GM19324 (cell line): ENCODE results near the gene KCNJ12.
"Not testable (repeated sequence)": the region's sequence is repeated elsewhere in the genome, so short reads cannot be mapped to it uniquely, and the experiment has no call there.

ENCODE experiments used
- ATAC-seq: cut with Tn5 transposase; IDR thresholded peaks from one replicate; pipeline ENCODE4 v1.9.1; 2021; ENCODE audit warnings: mild to moderate bottlenecking, moderate library complexity; ENCODE audit not compliant: unreplicated experiment, low FRiP score

KCNJ12 gene

DNA sequence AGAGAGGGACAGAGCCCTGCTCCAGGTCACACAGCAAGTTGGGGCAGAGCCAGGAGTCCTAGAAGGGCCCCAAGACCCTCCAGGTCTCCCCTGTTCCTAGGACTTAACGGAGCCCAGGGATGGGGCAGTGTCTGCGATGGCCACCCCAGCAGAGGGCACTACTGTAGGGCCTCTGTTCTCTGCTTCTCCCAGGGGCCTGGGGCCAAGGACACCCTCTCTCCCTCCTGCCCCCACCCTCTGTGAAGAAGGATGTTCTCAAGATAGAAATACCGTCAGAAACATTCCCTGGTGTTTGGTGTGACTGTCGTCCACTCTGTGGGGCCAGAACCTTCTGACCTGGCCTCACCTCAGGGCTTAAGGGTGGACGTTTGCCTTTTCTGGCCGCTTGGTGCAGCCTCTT is 28.4 kb downstream of the KCNJ12 start:
- not testable (repeated sequence) for ATAC-seq

DNA sequence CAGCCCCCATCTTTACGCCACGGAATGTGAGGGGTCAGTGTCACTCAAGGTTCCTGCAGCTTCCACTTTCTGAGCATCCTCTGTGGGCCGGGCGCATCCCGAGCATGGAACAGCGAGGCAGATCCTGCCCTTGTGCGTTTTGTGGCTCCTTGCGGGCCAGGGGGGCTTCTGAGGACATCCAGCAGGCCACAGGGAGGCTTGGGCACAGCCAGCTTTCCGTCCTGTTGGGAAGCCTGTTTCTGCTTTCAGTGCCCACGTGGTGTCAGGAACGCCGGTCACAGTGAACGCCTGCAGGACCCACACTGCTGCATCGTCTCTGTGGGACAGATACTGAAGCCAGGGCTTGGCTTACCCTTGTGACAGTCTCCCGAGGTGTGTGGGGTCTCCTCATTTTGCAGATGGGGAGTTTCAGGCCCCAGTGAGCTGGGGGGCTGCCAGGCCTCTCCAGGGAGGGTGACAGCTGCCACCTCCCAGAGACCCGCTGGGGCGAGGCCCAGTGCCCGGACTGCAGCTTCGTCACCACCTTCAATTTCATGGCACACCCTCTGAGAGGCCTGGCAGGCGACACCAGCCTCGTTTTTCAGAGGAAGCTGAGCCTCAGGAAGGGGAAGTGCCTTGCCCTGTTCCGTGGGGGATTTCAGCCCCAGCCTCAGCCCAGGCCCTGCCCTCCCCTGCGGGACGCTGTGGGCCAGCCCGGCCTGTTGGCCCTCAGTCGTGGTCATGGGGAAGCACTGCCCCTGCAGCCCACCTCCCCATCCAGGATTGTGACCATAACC is 29.0 kb downstream of the KCNJ12 start:
- ATAC-seq: not testable (repeated sequence)

DNA sequence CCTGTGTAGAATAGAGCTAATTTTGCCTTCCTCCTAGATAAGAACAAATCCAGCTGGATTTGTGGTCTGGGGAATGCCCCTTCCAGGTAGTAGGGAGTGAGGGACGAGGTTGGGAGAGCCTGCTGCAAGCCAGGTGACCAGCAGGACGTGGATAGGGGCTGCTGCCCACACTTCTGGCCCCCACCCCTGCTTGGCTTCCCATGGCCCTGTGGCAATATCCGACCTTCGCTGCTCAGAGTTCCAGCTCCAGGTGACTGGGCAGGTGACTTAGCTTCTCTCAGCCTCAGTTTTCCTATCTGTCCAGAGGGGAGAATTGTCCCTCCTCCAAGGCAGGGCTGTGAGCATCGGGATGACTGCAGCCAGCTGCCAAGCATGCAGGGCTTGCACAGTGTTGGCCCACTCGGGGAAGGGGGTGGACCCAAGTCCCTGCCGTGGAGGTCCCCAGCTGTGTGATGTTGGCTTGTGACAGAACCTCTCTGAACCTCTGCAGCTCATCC is 29.8 kb downstream of the KCNJ12 start:
- not testable (repeated sequence) for ATAC-seq

DNA sequence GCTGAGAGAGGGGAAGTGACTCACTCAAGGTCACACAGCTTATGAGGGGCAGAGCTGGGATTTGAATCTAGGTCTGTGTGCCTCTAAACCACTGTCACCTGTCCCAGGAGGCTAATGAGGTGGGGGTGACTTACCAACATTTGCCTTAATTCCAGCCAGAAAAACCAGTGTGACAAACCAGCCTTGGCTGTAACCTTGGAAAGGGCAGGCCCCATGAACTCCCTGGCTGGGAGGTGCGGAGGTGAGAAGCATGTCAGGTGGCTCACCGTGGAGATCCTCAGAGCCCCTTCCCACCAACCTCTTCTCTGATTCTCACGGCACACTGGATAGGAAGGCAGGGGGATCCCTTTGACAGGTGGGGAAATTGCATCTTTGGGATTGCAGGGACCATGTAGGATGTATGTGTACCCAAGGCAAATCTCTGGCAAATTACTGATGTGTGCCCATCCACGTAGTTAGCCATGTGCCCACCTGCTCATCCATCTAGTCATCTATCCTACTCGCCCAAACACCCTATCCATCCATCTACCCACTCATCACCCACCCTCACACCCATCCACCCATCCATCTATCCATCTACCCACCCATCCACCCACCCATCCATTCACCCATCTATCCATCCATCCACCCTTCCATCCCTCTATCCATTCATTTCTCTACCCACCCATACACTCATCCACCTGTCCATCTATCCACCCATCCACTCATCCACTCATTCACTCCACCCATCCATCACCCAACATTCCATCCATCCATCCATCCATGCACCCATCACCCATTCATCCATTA is 30.7 kb downstream of the KCNJ12 start:
- not testable (repeated sequence) for ATAC-seq

GRCh38 chr17:21407752-21408151 is 31.6 kb downstream of the KCNJ12 start:
- not testable (repeated sequence) for ATAC-seq

DNA sequence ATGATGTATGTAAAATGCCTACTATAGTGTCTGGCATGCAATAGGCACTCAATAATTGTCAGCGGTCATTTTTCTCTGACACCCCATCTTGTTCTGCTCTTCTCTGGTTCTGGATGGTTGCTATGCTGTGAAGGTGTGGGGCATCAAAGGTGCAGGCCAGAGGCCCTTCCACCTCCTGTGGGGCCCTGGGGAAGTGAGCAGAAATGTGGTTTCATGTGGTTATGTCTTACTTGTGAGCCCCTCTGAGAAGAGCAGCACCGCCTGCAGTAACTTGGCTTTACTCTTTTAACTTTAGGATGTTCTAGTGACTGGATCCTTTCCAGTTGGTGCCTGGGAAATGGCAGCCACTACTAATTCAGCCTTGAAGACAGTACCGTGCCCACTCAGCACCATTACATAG is 32.1 kb downstream of the KCNJ12 start:
- ATAC-seq: not testable (repeated sequence)

- not testable (repeated sequence) for ATAC-seq
Measured at GRCh38 chr17:21408766-21409300, 32.7 kb downstream of the KCNJ12 start.

DNA sequence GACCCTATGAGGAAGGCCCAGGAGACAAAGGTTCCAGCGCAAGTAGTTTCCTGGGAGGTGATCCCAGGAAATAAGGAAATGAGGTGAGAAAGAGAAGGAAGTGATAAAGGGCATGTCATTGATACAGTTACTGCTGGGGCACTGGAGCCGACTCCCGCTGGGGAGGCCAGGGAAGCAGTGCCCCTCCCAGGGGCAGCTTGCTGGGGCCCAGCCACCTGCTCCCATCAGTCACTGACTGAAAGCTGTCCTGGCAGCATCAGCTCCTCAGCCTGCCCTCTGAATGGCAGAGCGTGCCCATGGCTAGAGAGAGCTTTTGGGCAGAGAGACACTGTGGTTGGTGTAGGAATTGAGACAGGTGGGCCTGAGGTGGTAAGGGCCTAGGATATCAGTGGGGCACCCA is 33.2 kb downstream of the KCNJ12 start:
- not testable (repeated sequence) for ATAC-seq

GRCh38 chr17:21409971-21410370 is 33.8 kb downstream of the KCNJ12 start:
- ATAC-seq: not testable (repeated sequence)

DNA sequence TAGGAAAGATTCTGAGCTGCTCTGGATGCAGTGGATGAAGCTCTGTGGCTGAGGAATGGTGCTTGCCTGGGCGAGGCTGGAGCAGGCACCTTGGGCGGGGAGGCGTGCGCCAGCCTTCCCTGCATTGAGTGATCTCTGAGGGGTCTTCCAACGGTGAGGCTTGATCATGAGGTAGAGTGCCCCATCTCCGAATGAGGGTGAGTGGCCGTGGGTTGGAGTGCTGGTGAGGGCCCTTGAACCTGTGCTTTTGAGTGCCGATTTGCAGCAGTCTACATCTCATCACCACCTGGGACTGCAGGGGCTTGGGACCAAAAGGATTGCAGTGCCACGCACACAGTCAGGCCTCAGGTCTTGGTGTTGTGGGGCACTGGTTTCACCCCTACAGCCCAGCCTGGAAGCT is 34.2 kb downstream of the KCNJ12 start:
- ATAC-seq: not testable (repeated sequence)

DNA sequence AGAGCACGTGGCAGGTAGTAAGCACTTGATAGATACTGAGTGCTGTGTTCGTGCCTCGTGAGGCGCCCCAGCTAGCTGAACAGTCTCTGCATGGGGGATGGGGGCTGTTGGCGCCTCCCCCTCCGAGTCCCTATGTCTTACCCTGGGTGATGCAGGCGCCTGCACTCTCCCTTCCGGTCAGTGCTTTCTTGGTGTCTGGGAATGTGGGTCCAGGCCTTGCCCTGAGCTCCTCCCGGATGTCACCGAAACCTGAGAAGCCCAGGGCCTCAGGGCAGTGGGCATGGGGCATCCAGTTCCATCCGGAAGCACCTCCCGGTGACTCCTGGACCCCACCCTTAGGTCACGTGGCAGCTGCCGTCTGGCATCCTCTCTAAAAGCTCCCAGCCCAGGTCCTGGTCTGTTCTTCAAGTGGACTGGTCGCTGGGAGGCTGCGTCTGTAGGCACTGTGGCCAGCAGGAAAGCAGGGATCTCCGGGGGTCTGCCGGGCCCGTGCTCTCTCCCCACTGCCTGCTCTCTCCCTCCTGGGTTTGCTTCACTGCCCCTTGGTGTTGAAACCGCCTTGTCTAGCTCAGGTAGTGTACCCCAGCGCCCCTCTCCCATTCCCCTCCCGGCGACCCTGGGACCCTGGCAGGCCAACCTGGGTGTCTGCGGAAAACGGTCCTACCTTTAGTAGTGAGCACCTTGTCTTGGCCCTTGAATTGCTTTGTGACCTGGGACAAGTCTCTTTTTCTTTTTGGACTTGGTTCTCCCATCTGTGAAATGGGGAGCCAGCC is 34.9 kb downstream of the KCNJ12 start:
- ATAC-seq: not testable (repeated sequence)

DNA sequence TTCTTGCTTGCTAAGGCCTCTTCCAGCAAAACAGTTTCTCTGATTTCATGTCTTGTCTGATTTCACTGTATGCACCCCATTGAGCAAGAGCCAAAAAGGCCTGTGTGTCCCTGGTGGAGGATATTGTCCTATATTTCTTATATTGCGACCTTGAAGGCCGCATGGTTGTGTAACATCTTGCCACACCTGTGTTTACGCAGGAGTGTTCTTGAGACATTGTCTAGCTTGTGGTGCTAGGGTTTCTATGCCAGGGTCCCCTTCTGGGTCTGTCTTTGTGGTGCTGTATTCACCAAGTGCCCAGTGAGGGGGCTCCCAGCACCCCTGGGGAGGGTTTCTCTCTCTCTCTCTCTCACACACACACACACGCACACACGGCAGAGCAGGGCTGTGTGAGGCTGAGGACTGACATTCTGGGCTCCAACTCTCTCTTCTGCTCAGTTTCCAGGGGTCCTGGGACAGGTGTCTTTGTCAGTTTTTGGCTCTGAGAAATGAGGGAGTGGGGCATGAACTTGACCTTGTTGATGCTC is 35.6 kb downstream of the KCNJ12 start:
- ATAC-seq: not testable (repeated sequence)

DNA sequence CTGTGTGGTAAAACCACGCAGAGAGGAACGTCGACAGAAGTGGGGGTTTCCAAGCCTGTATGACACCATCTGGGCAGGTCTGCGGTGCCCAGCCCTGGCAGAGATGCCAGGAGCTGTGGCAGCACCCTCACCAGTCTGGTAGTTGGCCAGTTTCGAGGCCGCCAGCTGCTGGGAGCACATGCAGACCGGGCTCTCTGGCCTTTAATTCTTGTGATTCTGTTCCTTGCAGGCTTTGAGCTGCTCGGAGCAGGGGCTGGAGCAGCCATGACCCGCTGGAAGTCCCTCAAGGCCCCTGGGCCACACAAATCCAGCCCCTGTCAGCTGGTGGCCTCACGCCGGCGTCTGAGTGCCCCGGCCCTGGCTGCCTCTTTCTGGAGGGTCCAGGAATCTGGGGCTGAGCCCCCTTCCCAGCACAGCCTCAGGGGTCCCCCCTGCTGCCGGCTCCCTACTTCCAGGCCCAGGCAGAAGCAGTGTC is 36.1 kb downstream of the KCNJ12 start:
- ATAC-seq: not testable (repeated sequence)

GRCh38 chr17:21413570-21414279 is 37.6 kb downstream of the KCNJ12 start:
- ATAC-seq: not testable (repeated sequence)

DNA sequence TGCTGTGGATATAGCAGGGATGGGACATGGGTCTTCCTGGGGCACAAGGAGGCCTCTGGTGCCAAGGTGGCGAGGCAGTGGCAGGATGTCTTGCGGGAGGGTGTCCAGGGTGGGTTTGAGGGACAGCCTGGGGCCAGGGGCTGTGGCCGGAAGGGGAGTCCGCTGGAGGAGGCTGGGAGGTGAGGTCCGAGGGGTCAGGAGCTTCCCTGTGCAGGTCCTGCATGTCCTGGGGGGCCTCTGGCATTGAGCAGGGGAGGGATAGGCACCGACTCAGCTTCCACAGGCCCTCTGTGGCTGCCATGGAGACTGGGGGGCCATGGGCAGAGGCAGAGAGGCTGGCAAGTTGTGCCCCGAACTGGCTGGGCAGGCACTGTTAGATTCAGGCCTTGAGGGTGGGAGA is 38.5 kb downstream of the KCNJ12 start:
- ATAC-seq: not testable (repeated sequence)

GRCh38 chr17:21415166-21415990 is 39.2 kb downstream of the KCNJ12 start:
- not testable (repeated sequence) for ATAC-seq

DNA sequence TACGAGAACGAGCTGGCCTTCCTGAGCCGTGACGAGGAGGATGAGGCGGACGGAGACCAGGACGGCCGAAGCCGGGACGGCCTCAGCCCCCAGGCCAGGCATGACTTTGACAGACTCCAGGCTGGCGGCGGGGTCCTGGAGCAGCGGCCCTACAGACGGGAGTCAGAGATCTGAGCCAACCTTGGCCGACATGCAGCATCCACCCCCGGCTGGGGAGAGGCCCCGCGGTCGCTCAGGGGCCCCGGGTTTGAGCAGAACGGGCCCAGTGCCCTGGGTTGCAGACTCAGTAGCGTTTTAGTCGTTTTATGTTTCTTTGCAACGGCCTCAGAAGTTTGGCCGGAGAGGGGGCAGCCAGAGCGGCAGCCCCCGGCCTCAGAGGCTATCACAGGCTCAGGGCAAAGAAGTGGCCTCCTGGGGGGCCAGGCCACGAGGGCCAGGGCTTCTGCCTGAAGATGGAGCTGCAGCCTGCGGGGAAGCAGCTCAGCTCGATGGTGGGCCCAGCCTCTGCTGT is 40.4 kb downstream of the KCNJ12 start:
- not testable (repeated sequence) for ATAC-seq

- ATAC-seq: not testable (repeated sequence)
Measured at GRCh38 chr17:21417349-21417748, 41.2 kb downstream of the KCNJ12 start.
